Stomach (tissue), 9 donors: ENCODE measurements around the gene TMTC1. TPM values are rescaled to one million over a fixed set of nuclear protein-coding genes. Genes with fewer than 3 reads are reported as not detected.

Experiments used
- DNase-seq, 2 donors: peaks; one replicate each; pipeline versions ENCODE4 v3.0.0 to v3.0.0-alpha.2; 2013 to 2019
- H3K27ac ChIP-seq, 5 donors: fragments of 200-600 bp in 4 of 5; sonication (generic) in 4 of 5; one replicate each; pipeline ENCODE4 v1.5.1; 2013 to 2019; ENCODE audit warnings: mild to moderate bottlenecking in 1 of 5, moderate library complexity in 1 of 5
- H3K27me3 ChIP-seq, 3 donors: fragments of 200-600 bp; sonication (generic); one replicate each; pipeline ENCODE4 v1.5.1; 2017 to 2019; ENCODE audit warnings: mixed run types in 1 of 3
- H3K36me3 ChIP-seq, 4 donors: fragments of 200-600 bp; sonication (generic); 1 replicate in 3 of 4; 2 replicates in 1 of 4; pipeline ENCODE4 v1.5.1; 2016 to 2019
- H3K4me1 ChIP-seq, 4 donors: fragments of 200-600 bp; sonication (generic); one replicate each; pipeline ENCODE4 v1.5.1; 2016 to 2019
- H3K4me3 ChIP-seq, 4 donors: fragments of 200-600 bp; sonication (generic) in 3 of 4; one replicate each; pipeline ENCODE4 v1.5.1; 2016 to 2019; ENCODE audit warnings: mild to moderate bottlenecking in 1 of 4
- H3K9me3 ChIP-seq, 4 donors: fragments of 200-600 bp; sonication (generic); one replicate each; pipeline ENCODE4 v1.5.1; 2016 to 2019
- CTCF ChIP-seq, 7 experiments: fragments of 450-650 bp in 4 of 7; fragments of 200-600 bp in 3 of 7; sonication (generic) in 3 of 7; IDR thresholded peaks; one replicate each; pipeline ENCODE4 v1.5.1; 2016 to 2019; ENCODE audit warnings: antibody characterized with exemption in 7 of 7, control low read depth in 2 of 7, mild to moderate bottlenecking in 1 of 7
- EP300 ChIP-seq: sonication (generic); formaldehyde crosslinking; IDR thresholded peaks from one replicate; pipeline ENCODE4 v1.6.1; 2017; ENCODE audit warnings: antibody characterized with exemption
- POLR2A ChIP-seq, 4 donors: fragments of 450-650 bp; IDR thresholded peaks; one replicate each; pipeline ENCODE4 v1.6.1; 2016; ENCODE audit warnings: antibody characterized with exemption in 4 of 4, control low read depth in 2 of 4, mild to moderate bottlenecking in 1 of 4, moderate library complexity in 1 of 4
- POLR2AphosphoS5 ChIP-seq, 3 donors: sonication (generic); formaldehyde crosslinking; IDR thresholded peaks; one replicate each; pipeline ENCODE4 v1.6.1; 2016; ENCODE audit warnings: antibody characterized with exemption in 3 of 3
- WGBS, 5 donors: extraction: QIAGEN DNeasy Blood & Tissue Kit in 3 of 5; methylation state at CpG; one replicate each; pipeline versions ENCODE4 v1.1.5 to v1.1.7; 2013 to 2018; 5-methylcytosine and 5-hydroxymethylcytosine counted together
- intact Hi-C: fragments of 100-400 bp; cut with DNase I; formaldehyde crosslinking; loops from one replicate; pipeline ENCODE4 v1.15.1; 2023; ENCODE audit warnings: low total_unique reads
- polyA plus RNA-seq, 3 donors: library from polyadenylated mRNA; stranded (reverse); fragments of 200-250 nt; gene quantifications; one replicate each; pipeline ENCODE4 v1.2.3, GENCODE V29; 2013
- total RNA-seq, 5 donors: library from RNA; depleted of rRNA; stranded (reverse); fragments of >200 nt; gene quantifications; one replicate each; pipeline versions ENCODE4 v1.1.0 to v1.2.3, GENCODE V29; 2014 to 2016
- donor health status: healthy with polysubstance abuse.
- donor health status: Bipolar disorder and iron deficiency.
- donor health status: healthy.

The TMTC1 gene
- total and polyA plus RNA-seq, 8 donors, result 1.5 to 76.8 (median 19.1) TPM

DNA sequence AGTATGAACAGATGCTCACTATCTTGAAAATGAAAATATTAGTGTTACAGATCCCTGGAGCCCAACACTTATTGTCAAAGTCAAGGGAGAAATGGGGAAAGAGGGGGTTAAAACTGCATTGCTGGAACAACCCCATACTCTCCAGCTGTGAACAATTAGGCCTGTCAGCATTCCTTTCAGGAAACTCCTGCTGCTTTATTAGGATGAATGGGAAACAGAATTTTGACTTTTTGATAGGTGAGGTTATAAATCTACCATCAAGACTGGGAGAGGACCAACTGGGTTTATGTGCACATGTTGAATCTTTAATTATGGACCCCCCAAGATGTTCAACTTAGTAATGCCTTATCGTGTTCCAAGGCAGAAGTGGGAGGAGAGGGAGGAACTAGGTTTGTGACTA, 85.0 kb downstream of the TMTC1 start:
- Histone ChIP-seq H3K9me3 (no peaks in the 10 kb centered on the region), H3K36me3 (no peaks in the 10 kb centered on the region), H3K27me3 (no peaks in the 10 kb centered on the region), H3K27ac (no peak overlapping the region), H3K4me1 (peaks cover 0 to 4% (median 0%) of the 10 kb centered on the region in 4 donors), H3K4me3 (no peak overlapping the region)
- intact Hi-C loops, result no loop called here
- no peak for DNase-seq
- WGBS, 5 donors, result 21 to 45% (median 39%) methylated on average over 1 of the region's 1 CpG
- TF ChIP-seq CTCF (IDR thresholded peaks at IDR 0.05) (no peak), EP300 (no peak), POLR2A (IDR thresholded peaks at IDR 0.05) (no peak), POLR2AphosphoS5 (IDR thresholded peaks at IDR 0.05) (no peak)

- Histone ChIP-seq H3K27ac (no peak overlapping the region), H3K4me3 (no peak overlapping the region), H3K9me3 (no peaks in the 10 kb centered on the region), H3K27me3 (no peaks in the 10 kb centered on the region), H3K4me1 (peaks cover 0 to 2% (median 0%) of the 10 kb centered on the region in 4 donors), H3K36me3 (no peaks in the 10 kb centered on the region)
- WGBS, 5 donors, result 70 to 85% (median 77%) methylated on average over 3 of the region's 3 CpGs
- intact Hi-C loops, result no loop called here
- no peak for TF ChIP-seq CTCF (IDR thresholded peaks at IDR 0.05)
- no peak for TF ChIP-seq EP300
- no peak for TF ChIP-seq POLR2A (IDR thresholded peaks at IDR 0.05)
- TF ChIP-seq POLR2AphosphoS5 (IDR thresholded peaks at IDR 0.05), result no peak
- no peak for DNase-seq
These were observed 87.9 kb downstream of the TMTC1 start for GRCh38 chr12:29695800-29696199.

GRCh38 chr12:29695026-29695425, 88.7 kb downstream of the TMTC1 start:
- intact Hi-C loops, result no loop called here
- Histone ChIP-seq H3K27ac (no peak overlapping the region), H3K4me1 (no peaks in the 10 kb centered on the region), H3K27me3 (no peaks in the 10 kb centered on the region), H3K9me3 (no peaks in the 10 kb centered on the region), H3K36me3 (no peaks in the 10 kb centered on the region), H3K4me3 (no peak overlapping the region)
- 79 to 92% (median 86%) methylated on average over 2 of the region's 2 CpGs for WGBS, 5 donors
- no peak for TF ChIP-seq POLR2A (IDR thresholded peaks at IDR 0.05)
- TF ChIP-seq EP300, result no peak
- no peak for TF ChIP-seq POLR2AphosphoS5 (IDR thresholded peaks at IDR 0.05)
- no peak for TF ChIP-seq CTCF (IDR thresholded peaks at IDR 0.05)
- DNase-seq, result no peak

DNA sequence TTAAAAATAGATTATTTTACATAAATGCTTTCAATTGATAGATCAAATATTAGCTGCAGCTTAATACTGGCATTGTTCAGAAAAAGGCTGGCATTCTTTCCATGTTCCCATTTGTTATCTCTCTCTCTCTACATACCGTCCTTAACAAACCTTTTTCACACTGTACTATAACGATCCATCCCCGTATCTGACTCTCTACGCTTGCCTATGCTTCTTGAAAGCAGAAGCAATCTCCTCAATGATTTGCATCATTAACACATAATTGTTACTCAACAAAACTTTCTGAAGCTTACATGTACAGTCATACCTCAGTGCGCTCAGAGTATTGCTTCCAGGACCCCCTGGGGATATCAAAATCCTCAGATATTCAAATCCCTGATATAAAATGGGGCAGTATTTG, 89.7 kb downstream of the TMTC1 start:
- Histone ChIP-seq H3K27me3 (no peaks in the 10 kb centered on the region), H3K9me3 (no peaks in the 10 kb centered on the region), H3K4me3 (no peak overlapping the region), H3K4me1 (no peaks in the 10 kb centered on the region), H3K27ac (no peak overlapping the region), H3K36me3 (no peaks in the 10 kb centered on the region)
- no peak for DNase-seq
- no peak for TF ChIP-seq CTCF (IDR thresholded peaks at IDR 0.05)
- TF ChIP-seq POLR2A (IDR thresholded peaks at IDR 0.05), result no peak
- no peak for TF ChIP-seq POLR2AphosphoS5 (IDR thresholded peaks at IDR 0.05)
- TF ChIP-seq EP300, result no peak
- intact Hi-C loops, result no loop called here
- WGBS, 5 donors, result 67 to 88% (median 74%) methylated on average over 5 of the region's 5 CpGs
